SW480 (cell line): ENCODE results near the gene KRTAP5-6.

ENCODE experiments used
- DNase-seq: peaks from one replicate; pipeline ENCODE4 v3.0.0-alpha.2; 2016; ENCODE audit warnings: low spot score

KRTAP5-6 gene

GRCh38 chr11:1733716-1734640 is 37.0 kb downstream of the KRTAP5-6 start:
- DNase-seq = no peak

- DNase-seq = no peak
These were observed 37.7 kb downstream of the KRTAP5-6 start for GRCh38 chr11:1734641-1735081.

GRCh38 chr11:1735271-1735670 is 38.3 kb downstream of the KRTAP5-6 start:
- DNase-seq = no peak

- no peak for DNase-seq
These were observed 39.5 kb downstream of the KRTAP5-6 start for GRCh38 chr11:1736447-1736992.

GRCh38 chr11:1737080-1737757 is 40.2 kb downstream of the KRTAP5-6 start:
- no peak for DNase-seq

GRCh38 chr11:1738380-1738779 is 41.4 kb downstream of the KRTAP5-6 start:
- no peak for DNase-seq

GRCh38 chr11:1739576-1739975 is 42.6 kb downstream of the KRTAP5-6 start:
- no peak for DNase-seq

- no peak for DNase-seq
These were observed 44.0 kb downstream of the KRTAP5-6 start for GRCh38 chr11:1740786-1741530.

GRCh38 chr11:1741741-1742140 is 44.7 kb downstream of the KRTAP5-6 start:
- no peak for DNase-seq

GRCh38 chr11:1742371-1742770 is 45.4 kb downstream of the KRTAP5-6 start:
- DNase-seq = no peak

GRCh38 chr11:1742869-1743584 is 46.0 kb downstream of the KRTAP5-6 start:
- DNase-seq = no peak

- no peak for DNase-seq
These were observed 46.7 kb downstream of the KRTAP5-6 start for GRCh38 chr11:1743585-1744136.

- no peak for DNase-seq
These were observed 47.3 kb downstream of the KRTAP5-6 start for GRCh38 chr11:1744137-1744886.

GRCh38 chr11:1744891-1745700 is 48.1 kb downstream of the KRTAP5-6 start:
- no peak for DNase-seq

GRCh38 chr11:1745701-1746320 is 48.8 kb downstream of the KRTAP5-6 start:
- no peak for DNase-seq

GRCh38 chr11:1746511-1746931 is 49.5 kb downstream of the KRTAP5-6 start:
- DNase-seq = no peak

- DNase-seq = no peak
These were observed 50.2 kb downstream of the KRTAP5-6 start for GRCh38 chr11:1746956-1747752.
